ENCODE results near the gene GRK3. TPM values are rescaled to one million over a fixed set of nuclear protein-coding genes. Genes with fewer than 3 reads are reported as not detected.

GRK3 gene
- total and polyA plus RNA-seq, 2 donors = 8.4 to 20.2 TPM

DNA sequence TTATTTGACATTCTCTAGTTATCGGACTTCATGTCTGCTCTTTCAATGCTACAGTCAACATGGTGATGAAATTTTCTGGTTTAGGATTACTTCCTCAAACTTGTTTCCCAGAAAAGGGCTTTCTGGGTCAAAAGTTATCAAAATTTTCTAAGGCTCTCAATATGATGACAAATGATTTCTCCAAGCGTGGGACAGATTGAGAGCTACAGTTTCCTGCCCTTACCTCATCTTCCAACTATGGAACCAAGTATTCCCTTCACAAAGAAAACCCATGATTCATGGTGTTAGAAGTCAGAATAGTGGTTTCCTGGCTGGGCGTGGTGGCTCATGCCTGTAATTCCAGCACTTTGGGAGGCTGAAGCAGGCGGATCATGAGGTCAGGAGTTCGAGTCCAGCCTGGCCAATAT lies 195.4 kb downstream of the GRK3 start:
- Histone ChIP-seq H3K27me3 (ENCODE audit: control insufficient read depth in 2 of 2, insufficient read depth in 1 of 2, low read length in 1 of 2) (no peaks in the 10 kb centered on the region), H3K4me3 (ENCODE audit: low read length in 2 of 2) (no peak overlapping the region), H3K27ac (ENCODE audit: low read depth in 1 of 2, low read length in 1 of 2) (no peak overlapping the region), H3K4me1 (ENCODE audit: control insufficient read depth in 2 of 2, insufficient read depth in 2 of 2, low read length in 2 of 2) (peaks cover 0 to 13% of the 10 kb centered on the region in 2 donors), H3K9me3 (ENCODE audit: control insufficient read depth in 2 of 2, insufficient read depth in 1 of 2, low read length in 1 of 2) (peaks cover 0 to 6% of the 10 kb centered on the region in 2 donors), H3K36me3 (ENCODE audit: control insufficient read depth in 2 of 2, insufficient read depth in 2 of 2, low read length in 1 of 2) (no peaks in the 10 kb centered on the region)
- no peak for DNase-seq (ENCODE audit: low read depth in 6 of 9, low spot score in 9 of 9)
- 80% methylated on average over 5 of the region's 5 CpGs for WGBS

DNA sequence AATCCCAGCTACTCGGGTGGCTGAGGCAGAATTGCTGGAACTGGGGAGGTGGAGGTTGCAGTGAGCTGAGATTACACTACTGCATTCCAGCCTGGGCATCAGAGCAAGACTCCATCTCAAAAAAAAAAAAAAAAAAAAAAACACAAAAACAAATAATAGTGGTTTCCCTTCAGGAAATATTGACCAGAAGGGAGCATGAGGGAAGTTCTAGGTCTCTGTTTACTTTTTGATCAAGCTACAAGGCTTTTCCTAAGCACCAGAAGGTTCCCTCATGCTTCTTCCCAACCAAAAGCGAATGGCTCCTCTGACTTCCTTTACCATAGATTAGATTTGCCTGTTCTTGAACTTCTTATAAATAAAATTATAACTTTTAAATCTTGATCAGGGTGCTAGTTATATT lies 195.8 kb downstream of the GRK3 start:
- DNase-seq (ENCODE audit: low read depth in 6 of 9, low spot score in 9 of 9) = no peak
- Histone ChIP-seq H3K27me3 (ENCODE audit: control insufficient read depth in 2 of 2, insufficient read depth in 1 of 2, low read length in 1 of 2) (no peaks in the 10 kb centered on the region), H3K27ac (ENCODE audit: low read depth in 1 of 2, low read length in 1 of 2) (no peak overlapping the region), H3K9me3 (ENCODE audit: control insufficient read depth in 2 of 2, insufficient read depth in 1 of 2, low read length in 1 of 2) (peaks cover 0 to 7% of the 10 kb centered on the region in 2 donors), H3K36me3 (ENCODE audit: control insufficient read depth in 2 of 2, insufficient read depth in 2 of 2, low read length in 1 of 2) (no peaks in the 10 kb centered on the region), H3K4me1 (ENCODE audit: control insufficient read depth in 2 of 2, insufficient read depth in 2 of 2, low read length in 2 of 2) (peaks cover 0 to 13% of the 10 kb centered on the region in 2 donors), H3K4me3 (ENCODE audit: low read length in 2 of 2) (no peak overlapping the region)
- WGBS = 97% methylated on average over 2 of the region's 2 CpGs

DNA sequence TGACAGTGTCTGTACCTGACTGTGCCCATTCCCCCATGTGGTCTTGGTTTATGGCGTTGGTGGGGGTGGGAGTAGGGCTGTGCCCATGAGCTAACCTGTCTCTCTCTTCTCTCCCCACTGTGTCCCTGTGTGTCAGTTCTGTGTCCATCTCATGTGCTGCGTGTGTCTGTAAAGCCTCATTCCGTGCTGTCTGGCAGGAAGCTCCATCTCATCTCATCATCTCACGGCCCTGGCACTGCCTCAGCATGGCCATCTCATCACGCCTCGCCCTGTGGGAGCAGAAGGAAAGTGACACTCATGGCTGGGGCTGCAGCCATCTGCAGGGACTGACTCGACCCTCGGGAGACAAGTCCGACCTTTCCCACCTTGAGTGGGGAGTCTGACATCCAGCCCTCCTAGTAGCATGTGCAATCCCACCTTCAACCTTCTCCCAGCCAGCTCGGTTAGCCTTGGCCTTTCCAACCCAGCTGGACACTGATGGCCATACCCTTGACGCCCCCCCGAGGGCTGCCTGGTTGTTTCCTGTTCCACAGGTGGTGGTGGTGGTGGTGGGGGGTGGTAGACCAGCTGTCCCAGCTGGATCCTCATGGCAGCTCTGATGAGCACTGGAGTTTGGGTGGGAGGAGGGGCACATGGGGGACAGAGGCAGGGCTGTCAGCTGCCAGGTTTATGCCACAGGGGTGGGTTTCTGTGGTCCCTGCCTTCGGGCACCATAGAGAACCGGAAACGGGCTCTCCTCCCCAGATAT lies 196.5 kb downstream of the GRK3 start:
- Histone ChIP-seq H3K27me3 (ENCODE audit: control insufficient read depth in 2 of 2, insufficient read depth in 1 of 2, low read length in 1 of 2) (no peaks in the 10 kb centered on the region), H3K4me1 (ENCODE audit: control insufficient read depth in 2 of 2, insufficient read depth in 2 of 2, low read length in 2 of 2) (peaks cover 0 to 13% of the 10 kb centered on the region in 2 donors), H3K27ac (ENCODE audit: low read depth in 1 of 2, low read length in 1 of 2) (no peak overlapping the region), H3K36me3 (ENCODE audit: control insufficient read depth in 2 of 2, insufficient read depth in 2 of 2, low read length in 1 of 2) (no peaks in the 10 kb centered on the region), H3K4me3 (ENCODE audit: low read length in 2 of 2) (no peak overlapping the region), H3K9me3 (ENCODE audit: control insufficient read depth in 2 of 2, insufficient read depth in 1 of 2, low read length in 1 of 2) (peaks cover 2 to 8% of the 10 kb centered on the region in 2 donors)
- DNase-seq (ENCODE audit: low read depth in 6 of 9, low spot score in 9 of 9) = no peak
- 85% methylated on average over 15 of the region's 15 CpGs for WGBS

DNA sequence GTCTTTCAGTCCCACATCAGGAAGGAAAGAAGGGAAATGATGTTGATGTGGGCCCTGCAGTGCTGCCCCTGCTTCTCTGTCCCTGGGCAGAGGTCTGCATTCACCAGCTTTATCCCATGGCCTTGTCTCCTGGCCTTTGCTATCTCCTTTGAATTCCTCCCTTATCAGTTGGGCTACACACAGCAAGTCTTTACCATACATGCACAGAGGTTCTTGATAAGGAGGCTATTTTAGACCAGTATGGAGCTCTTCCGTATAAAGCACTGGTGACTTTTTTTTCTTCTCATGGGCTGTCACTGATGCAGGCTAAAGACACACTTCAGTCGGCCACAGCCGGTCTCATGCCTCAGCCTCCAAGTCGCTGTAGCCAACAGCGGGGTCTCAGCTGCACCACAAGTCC lies 197.7 kb downstream of the GRK3 start:
- no peak for DNase-seq (ENCODE audit: low read depth in 6 of 9, low spot score in 9 of 9)
- Histone ChIP-seq H3K27ac (ENCODE audit: low read depth in 1 of 2, low read length in 1 of 2) (no peak overlapping the region), H3K36me3 (ENCODE audit: control insufficient read depth in 2 of 2, insufficient read depth in 2 of 2, low read length in 1 of 2) (no peaks in the 10 kb centered on the region), H3K4me1 (ENCODE audit: control insufficient read depth in 2 of 2, insufficient read depth in 2 of 2, low read length in 2 of 2) (peaks cover 0 to 13% of the 10 kb centered on the region in 2 donors), H3K27me3 (ENCODE audit: control insufficient read depth in 2 of 2, insufficient read depth in 1 of 2, low read length in 1 of 2) (no peaks in the 10 kb centered on the region), H3K4me3 (ENCODE audit: low read length in 2 of 2) (no peak overlapping the region), H3K9me3 (ENCODE audit: control insufficient read depth in 2 of 2, insufficient read depth in 1 of 2, low read length in 1 of 2) (peaks cover 5 to 18% of the 10 kb centered on the region in 2 donors)
- 96% methylated on average over 5 of the region's 5 CpGs for WGBS

DNA sequence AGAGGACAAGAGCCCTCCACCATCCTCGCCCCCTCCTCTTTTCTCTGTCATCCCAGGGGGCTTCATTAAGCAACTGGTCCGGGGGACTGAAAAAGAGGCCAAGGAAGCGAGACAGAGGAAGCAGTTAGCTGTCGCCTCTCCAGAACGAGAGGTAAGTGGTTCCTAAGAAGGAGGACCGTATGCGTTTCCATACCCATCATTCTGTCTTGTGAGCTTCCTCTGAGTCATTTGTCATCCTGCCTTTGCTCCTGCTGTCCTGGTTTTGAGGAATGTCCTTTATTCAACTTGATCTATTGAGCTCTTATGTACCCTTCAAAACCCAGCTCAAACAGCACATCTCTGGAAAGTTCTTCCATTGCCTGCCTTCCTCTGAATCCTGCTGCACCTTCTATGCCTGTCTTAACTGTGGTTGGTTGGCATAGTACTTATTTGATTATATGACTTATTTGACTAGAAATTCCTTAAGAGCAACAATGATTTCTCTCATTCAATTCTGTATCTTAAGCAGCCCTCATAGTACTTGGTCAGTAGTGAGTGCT lies 198.8 kb downstream of the GRK3 start:
- H3K27me3 ChIP-seq (ENCODE audit: control insufficient read depth in 2 of 2, insufficient read depth in 1 of 2, low read length in 1 of 2) = no peaks in the 10 kb centered on the region
- H3K4me1 ChIP-seq (ENCODE audit: control insufficient read depth in 2 of 2, insufficient read depth in 2 of 2, low read length in 2 of 2) = peaks cover 0 to 5% of the 10 kb centered on the region in 2 donors
- no peaks in the 10 kb centered on the region for H3K36me3 ChIP-seq (ENCODE audit: control insufficient read depth in 2 of 2, insufficient read depth in 2 of 2, low read length in 1 of 2)
- no peak overlapping the region for H3K27ac ChIP-seq (ENCODE audit: low read depth in 1 of 2, low read length in 1 of 2)
- no peak overlapping the region for H3K4me3 ChIP-seq (ENCODE audit: low read length in 2 of 2)
- no peak for DNase-seq (ENCODE audit: low read depth in 6 of 9, low spot score in 9 of 9)
- 94% methylated on average over 7 of the region's 7 CpGs for WGBS
- H3K9me3 ChIP-seq (ENCODE audit: control insufficient read depth in 2 of 2, insufficient read depth in 1 of 2, low read length in 1 of 2) = peaks cover 5 to 23% of the 10 kb centered on the region in 2 donors

DNA sequence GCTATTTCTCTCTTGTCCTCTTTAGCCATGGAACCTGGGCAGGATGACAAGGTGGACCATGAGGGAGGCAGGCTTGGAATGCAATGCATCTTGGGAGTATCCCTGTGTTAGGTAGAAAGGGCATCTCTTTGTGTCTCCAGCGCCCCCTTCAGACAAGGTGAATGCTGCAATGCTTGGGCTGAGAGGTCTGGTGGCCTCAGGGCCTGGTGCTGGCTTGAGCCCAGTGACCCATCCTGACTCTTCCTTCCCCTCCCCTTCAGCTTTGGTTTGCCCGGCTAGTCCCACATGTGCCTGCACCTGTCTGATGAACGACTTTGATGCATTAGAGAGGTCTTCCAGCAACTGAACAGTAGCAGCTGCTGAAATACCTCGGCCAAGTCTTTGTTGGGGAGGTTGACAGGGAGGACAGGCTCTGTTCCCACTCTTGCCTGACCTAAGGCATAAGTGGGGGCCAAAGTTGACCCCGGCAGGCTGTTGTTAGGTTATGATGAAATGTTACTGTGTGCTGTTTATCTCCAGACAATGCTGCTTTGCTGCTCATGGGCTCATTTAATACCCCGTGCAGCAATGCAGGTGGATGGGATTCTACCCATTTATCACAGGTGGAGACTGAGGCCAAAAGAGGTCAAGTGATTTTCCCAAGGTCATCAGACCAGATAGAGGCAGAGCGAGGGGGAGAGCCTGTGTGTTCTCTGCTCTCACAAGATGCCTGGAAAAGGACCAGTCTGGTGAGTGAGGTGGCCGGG lies 200.0 kb downstream of the GRK3 start:
- WGBS = 84% methylated on average over 8 of the region's 8 CpGs
- H3K27me3 ChIP-seq (ENCODE audit: control insufficient read depth in 2 of 2, insufficient read depth in 1 of 2, low read length in 1 of 2) = no peaks in the 10 kb centered on the region
- H3K36me3 ChIP-seq (ENCODE audit: control insufficient read depth in 2 of 2, insufficient read depth in 2 of 2, low read length in 1 of 2) = no peaks in the 10 kb centered on the region
- H3K9me3 ChIP-seq (ENCODE audit: control insufficient read depth in 2 of 2, insufficient read depth in 1 of 2, low read length in 1 of 2) = peaks cover 6 to 23% of the 10 kb centered on the region in 2 donors
- DNase-seq (ENCODE audit: low read depth in 6 of 9, low spot score in 9 of 9) = no peak
- H3K27ac ChIP-seq (ENCODE audit: low read depth in 1 of 2, low read length in 1 of 2) = no peak overlapping the region
- H3K4me3 ChIP-seq (ENCODE audit: low read length in 2 of 2) = no peak overlapping the region
- H3K4me1 ChIP-seq (ENCODE audit: control insufficient read depth in 2 of 2, insufficient read depth in 2 of 2, low read length in 2 of 2) = peaks cover 0 to 7% of the 10 kb centered on the region in 2 donors

DNA sequence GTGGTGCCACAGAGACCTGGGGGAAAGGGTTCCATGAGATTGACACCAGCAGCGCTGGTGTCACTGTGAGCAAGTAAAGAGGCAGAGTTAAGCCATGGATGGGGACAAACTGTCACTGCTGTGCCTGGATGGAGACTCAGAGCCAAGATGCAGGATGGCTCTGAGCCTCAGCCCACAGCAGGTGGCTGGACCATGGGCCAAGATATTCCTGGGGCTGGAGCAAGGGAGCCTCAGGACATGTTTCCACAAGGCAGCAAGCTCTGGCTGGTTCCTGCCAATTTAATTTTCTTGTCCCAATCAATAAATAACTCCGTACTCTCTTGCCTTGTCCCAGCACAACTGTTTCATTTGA lies 200.5 kb downstream of the GRK3 start:
- Histone ChIP-seq H3K9me3 (ENCODE audit: control insufficient read depth in 2 of 2, insufficient read depth in 1 of 2, low read length in 1 of 2) (peaks cover 6 to 23% of the 10 kb centered on the region in 2 donors), H3K27ac (ENCODE audit: low read depth in 1 of 2, low read length in 1 of 2) (no peak overlapping the region), H3K4me1 (ENCODE audit: control insufficient read depth in 2 of 2, insufficient read depth in 2 of 2, low read length in 2 of 2) (peaks cover 0 to 7% of the 10 kb centered on the region in 2 donors), H3K27me3 (ENCODE audit: control insufficient read depth in 2 of 2, insufficient read depth in 1 of 2, low read length in 1 of 2) (no peaks in the 10 kb centered on the region), H3K4me3 (ENCODE audit: low read length in 2 of 2) (no peak overlapping the region), H3K36me3 (ENCODE audit: control insufficient read depth in 2 of 2, insufficient read depth in 2 of 2, low read length in 1 of 2) (no peaks in the 10 kb centered on the region)
- DNase-seq (ENCODE audit: low read depth in 6 of 9, low spot score in 9 of 9) = no peak
- 90% methylated on average over 2 of the region's 2 CpGs for WGBS

DNA sequence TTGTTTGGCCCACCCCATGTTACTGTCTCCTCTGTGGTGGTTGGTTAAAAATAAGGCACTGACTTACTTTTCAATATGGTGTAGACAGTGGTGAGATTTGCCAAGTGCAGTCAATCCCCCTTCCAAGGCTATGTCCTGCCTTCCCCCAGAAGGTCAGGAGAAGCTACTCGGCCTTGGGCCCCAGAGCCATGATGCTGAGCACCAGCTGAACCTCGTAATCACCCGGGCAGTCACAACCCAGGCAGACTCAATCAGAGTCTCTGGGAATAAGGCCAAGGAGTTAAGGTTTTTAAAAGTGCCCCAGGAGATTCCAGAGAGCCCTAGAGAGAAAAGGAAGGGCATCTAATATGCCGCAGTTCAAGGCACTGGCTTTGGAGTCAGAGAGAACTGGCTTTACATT lies 201.3 kb downstream of the GRK3 start:
- 92% methylated on average over 4 of the region's 4 CpGs for WGBS
- H3K9me3 ChIP-seq (ENCODE audit: control insufficient read depth in 2 of 2, insufficient read depth in 1 of 2, low read length in 1 of 2) = peaks cover 6 to 30% of the 10 kb centered on the region in 2 donors
- no peak overlapping the region for H3K4me3 ChIP-seq (ENCODE audit: low read length in 2 of 2)
- no peak for DNase-seq (ENCODE audit: low read depth in 6 of 9, low spot score in 9 of 9)
- no peaks in the 10 kb centered on the region for H3K36me3 ChIP-seq (ENCODE audit: control insufficient read depth in 2 of 2, insufficient read depth in 2 of 2, low read length in 1 of 2)
- no peak overlapping the region for H3K27ac ChIP-seq (ENCODE audit: low read depth in 1 of 2, low read length in 1 of 2)
- peaks cover 0 to 7% of the 10 kb centered on the region in 2 donors for H3K4me1 ChIP-seq (ENCODE audit: control insufficient read depth in 2 of 2, insufficient read depth in 2 of 2, low read length in 2 of 2)
- no peaks in the 10 kb centered on the region for H3K27me3 ChIP-seq (ENCODE audit: control insufficient read depth in 2 of 2, insufficient read depth in 1 of 2, low read length in 1 of 2)

DNA sequence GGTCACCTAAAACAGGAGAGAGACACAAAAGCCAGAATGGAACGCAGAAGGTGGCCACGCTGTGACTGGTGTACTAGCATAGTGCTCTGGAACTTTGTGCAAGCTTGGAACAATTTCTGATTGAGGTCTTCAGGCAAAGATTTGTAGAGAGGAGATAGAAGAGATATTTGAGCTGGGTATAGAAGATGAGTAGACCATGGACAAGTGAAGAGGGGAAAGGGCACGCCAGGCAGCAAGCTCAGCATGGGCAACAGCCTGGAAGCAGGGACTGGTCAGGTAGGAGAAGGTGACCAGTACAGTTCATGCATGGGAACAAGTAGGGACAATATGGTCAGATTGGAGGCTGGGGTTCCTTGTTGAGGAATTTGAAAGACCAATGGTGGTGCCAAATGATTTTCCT lies 201.9 kb downstream of the GRK3 start:
- WGBS = 97% methylated on average over 3 of the region's 3 CpGs
- Histone ChIP-seq H3K9me3 (ENCODE audit: control insufficient read depth in 2 of 2, insufficient read depth in 1 of 2, low read length in 1 of 2) (peaks cover 6 to 30% of the 10 kb centered on the region in 2 donors), H3K27me3 (ENCODE audit: control insufficient read depth in 2 of 2, insufficient read depth in 1 of 2, low read length in 1 of 2) (no peaks in the 10 kb centered on the region), H3K4me1 (ENCODE audit: control insufficient read depth in 2 of 2, insufficient read depth in 2 of 2, low read length in 2 of 2) (peaks cover 0 to 8% of the 10 kb centered on the region in 2 donors), H3K4me3 (ENCODE audit: low read length in 2 of 2) (no peak overlapping the region), H3K36me3 (ENCODE audit: control insufficient read depth in 2 of 2, insufficient read depth in 2 of 2, low read length in 1 of 2) (no peaks in the 10 kb centered on the region), H3K27ac (ENCODE audit: low read depth in 1 of 2, low read length in 1 of 2) (no peak overlapping the region)
- DNase-seq (ENCODE audit: low read depth in 6 of 9, low spot score in 9 of 9) = no peak

Data from thymus (tissue), 11 donors.